Prostate gland (tissue), 2 donors: ENCODE measurements around the gene PDE1C.

ENCODE experiments used
- CTCF ChIP-seq, 4 experiments: fragments of 200-600 bp in 2 of 4; fragments of 450-650 bp in 2 of 4; sonication (generic) in 2 of 4; IDR thresholded peaks; 1 replicate in 3 of 4; 2 replicates in 1 of 4; pipeline ENCODE4 v1.5.1; 2016 to 2019; ENCODE audit warnings: antibody characterized with exemption in 4 of 4, mild to moderate bottlenecking in 2 of 4, moderate library complexity in 2 of 4
- POLR2A ChIP-seq: fragments of 450-650 bp; IDR thresholded peaks from one replicate; pipeline ENCODE4 v1.6.1; 2016; ENCODE audit warnings: antibody characterized with exemption, mild to moderate bottlenecking

- TF ChIP-seq CTCF (IDR thresholded peaks at IDR 0.05) (no peak), POLR2A (no peak)
Observed at GRCh38 chr7:32108651-32109050, 38.4 kb upstream of the PDE1C start.
